K562 (cell line): Measurements from ENCODE around the gene ZSCAN25. TPM values are rescaled to one million over a fixed set of nuclear protein-coding genes. Genes with fewer than 3 reads are reported as not detected.

Source experiments
- BCL6 ChIP-seq: fragments of 250-450 bp; sonication (Bioruptor Pico); IDR thresholded peaks from 2 replicates; pipeline ENCODE4 v1.4.0; 2020
- CTBP1 ChIP-seq: fragments of 450-650 bp; IDR thresholded peaks from 2 replicates; pipeline ENCODE4 v1.6.1; 2016; ENCODE audit warnings: borderline replicate concordance
- KDM1A ChIP-seq, 2 experiments: fragments of 450-650 bp; IDR thresholded peaks; 2 replicates each; pipeline ENCODE4 v1.6.1; 2016; ENCODE audit warnings: mild to moderate bottlenecking in 2 of 2
- KLF16 ChIP-seq: IDR thresholded peaks from 2 replicates; pipeline ENCODE4 v1.6.1; 2016; ENCODE audit warnings: antibody characterized with exemption
- MAFK ChIP-seq: IDR thresholded peaks from 2 replicates; pipeline ENCODE4 v1.6.1; 2011; ENCODE audit warnings: low read length, improper control_type of control experiment
- MCM2 ChIP-seq: fragments of 450-650 bp; IDR thresholded peaks from 2 replicates; pipeline ENCODE4 v1.6.1; 2017; ENCODE audit warnings: low read depth, mild to moderate bottlenecking
- SIN3A ChIP-seq, 2 experiments: fragments of 150-350 bp in 1 of 2; IDR thresholded peaks; 2 replicates each; pipeline ENCODE4 v1.6.1; 2011 to 2016; ENCODE audit warnings: borderline replicate concordance in 2 of 2, low read depth in 2 of 2, low read length in 2 of 2, mild to moderate bottlenecking in 2 of 2, moderate library complexity in 2 of 2; ENCODE audit not compliant: control insufficient read depth in 1 of 2
- TBL1XR1 ChIP-seq, 2 experiments: IDR thresholded peaks; 2 replicates each; pipeline ENCODE4 v1.6.1; 2012; ENCODE audit warnings: improper control_type of control experiment in 2 of 2, low read length in 2 of 2, mild to moderate bottlenecking in 1 of 2
- ZNF584 ChIP-seq: fragments of 200-800 bp; sonication (Bioruptor generic); IDR thresholded peaks from 2 replicates; pipeline ENCODE4 v1.6.1; 2016; ENCODE audit warnings: low read depth, mild to moderate bottlenecking, missing genetic modification characterization, missing compliant biosample characterization
- polyA plus RNA-seq, 8 experiments: library from polyadenylated mRNA; depleted of rRNA in 4 of 8; stranded (reverse) in 5 of 8; unstranded in 3 of 8; fragments of >200 nt; fragmentation: Nextera tagmentation in 2 of 8; fragmentation: Illumina TruSeq in 1 of 8; extraction: Ambion mirVana in 2 of 8; extraction: Trizol in 1 of 8; gene quantifications; 2 replicates each; pipeline versions ENCODE4 v1.2.1 to v1.2.3, GENCODE V29; 2011 to 2014; ENCODE audit warnings: inconsistent platforms in 1 of 8, missing spikeins in 1 of 8
- total RNA-seq, 7 experiments: library from RNA; depleted of rRNA in 6 of 7; stranded (reverse); fragments of >200 nt in 6 of 7; fragmentation: Illumina TruSeq in 2 of 7; extraction: Trizol in 2 of 7; gene quantifications; 2 replicates each; pipeline versions ENCODE4 v1.2.1 to v1.2.3, GENCODE V29; 2011 to 2021; ENCODE audit warnings: low replicate concordance in 1 of 7
- TF ChIP-seq, protein P1 (sequence below), 2 experiments: fragments of 250-450 bp in 1 of 2; fragments of 450-650 bp in 1 of 2; sonication (Bioruptor Pico) in 1 of 2; IDR thresholded peaks; 2 replicates each; pipeline versions ENCODE4 v1.6.1 to v1.8.0; 2016 to 2021; ENCODE audit warnings: mild to moderate bottlenecking in 2 of 2, moderate library complexity in 2 of 2, missing compliant biosample characterization in 1 of 2, missing genetic modification characterization in 1 of 2
- TF ChIP-seq, protein P2 (sequence below): fragments of 150-350 bp; conservative IDR thresholded peaks from 2 replicates; pipeline ENCODE4 v1.6.1; 2014; ENCODE audit warnings: low read length
- TF ChIP-seq, protein P3 (sequence below): fragments of 200-600 bp; sonication (generic); IDR thresholded peaks from one replicate; pipeline ENCODE4 v1.6.1; 2012; ENCODE audit warnings: mild to moderate bottlenecking, low read depth, low read length, inconsistent platforms

ZSCAN25 gene
- total and polyA plus RNA-seq, 9 of the 15 experiments (the other 6 are each of a cell fraction or from before 2014, with no cell fraction given), result 0.94 to 18.4 (median 12.8) TPM

DNA sequence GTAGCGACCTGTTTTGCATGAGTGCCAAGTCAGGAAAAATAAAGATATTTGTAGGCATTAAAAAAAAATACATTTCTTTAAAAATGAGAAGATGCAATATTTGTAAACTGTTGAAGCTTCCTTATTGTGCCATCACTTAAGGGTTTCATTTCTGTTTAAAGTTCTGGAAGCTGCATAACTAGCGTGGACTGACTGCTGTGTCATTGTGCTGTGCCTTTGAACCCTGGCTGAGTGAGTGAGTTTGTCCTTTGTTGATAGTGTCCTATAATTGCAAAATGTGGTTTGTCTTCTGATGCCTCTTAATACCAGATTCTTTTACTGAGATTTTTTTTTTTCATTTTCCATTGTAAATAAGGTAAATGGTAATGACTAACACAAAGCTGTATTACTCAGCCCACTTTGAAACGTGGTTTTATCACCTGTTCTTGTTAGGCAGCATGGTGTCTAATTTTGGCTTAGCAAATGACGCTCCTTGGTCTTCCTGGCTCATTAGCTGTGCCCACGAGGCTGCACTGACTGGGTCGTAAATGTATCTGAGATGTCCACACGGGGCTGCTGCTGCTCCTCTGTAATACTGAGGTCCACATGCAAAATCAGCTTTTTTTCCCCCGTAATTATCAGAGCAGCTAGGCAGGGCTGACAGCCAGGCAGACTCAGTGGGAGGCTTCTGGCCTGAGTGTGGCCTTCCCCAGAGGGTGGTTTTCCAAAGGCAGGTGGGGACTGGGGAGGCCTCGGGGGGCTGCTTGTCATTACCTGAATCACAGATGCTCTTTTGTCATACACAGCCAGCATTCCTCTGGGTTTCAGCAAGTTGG lies 14.8 kb downstream of the ZSCAN25 start (continued):
- TF ChIP-seq, protein P1, sequence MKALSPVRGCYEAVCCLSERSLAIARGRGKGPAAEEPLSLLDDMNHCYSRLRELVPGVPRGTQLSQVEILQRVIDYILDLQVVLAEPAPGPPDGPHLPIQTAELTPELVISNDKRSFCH (CRISPR knock-in tag; IDR thresholded peaks at IDR 0.05), result no peak
- TF ChIP-seq, protein P1 (tag; IDR thresholded peaks at IDR 0.05), result no peak
- TF ChIP-seq, protein P2, sequence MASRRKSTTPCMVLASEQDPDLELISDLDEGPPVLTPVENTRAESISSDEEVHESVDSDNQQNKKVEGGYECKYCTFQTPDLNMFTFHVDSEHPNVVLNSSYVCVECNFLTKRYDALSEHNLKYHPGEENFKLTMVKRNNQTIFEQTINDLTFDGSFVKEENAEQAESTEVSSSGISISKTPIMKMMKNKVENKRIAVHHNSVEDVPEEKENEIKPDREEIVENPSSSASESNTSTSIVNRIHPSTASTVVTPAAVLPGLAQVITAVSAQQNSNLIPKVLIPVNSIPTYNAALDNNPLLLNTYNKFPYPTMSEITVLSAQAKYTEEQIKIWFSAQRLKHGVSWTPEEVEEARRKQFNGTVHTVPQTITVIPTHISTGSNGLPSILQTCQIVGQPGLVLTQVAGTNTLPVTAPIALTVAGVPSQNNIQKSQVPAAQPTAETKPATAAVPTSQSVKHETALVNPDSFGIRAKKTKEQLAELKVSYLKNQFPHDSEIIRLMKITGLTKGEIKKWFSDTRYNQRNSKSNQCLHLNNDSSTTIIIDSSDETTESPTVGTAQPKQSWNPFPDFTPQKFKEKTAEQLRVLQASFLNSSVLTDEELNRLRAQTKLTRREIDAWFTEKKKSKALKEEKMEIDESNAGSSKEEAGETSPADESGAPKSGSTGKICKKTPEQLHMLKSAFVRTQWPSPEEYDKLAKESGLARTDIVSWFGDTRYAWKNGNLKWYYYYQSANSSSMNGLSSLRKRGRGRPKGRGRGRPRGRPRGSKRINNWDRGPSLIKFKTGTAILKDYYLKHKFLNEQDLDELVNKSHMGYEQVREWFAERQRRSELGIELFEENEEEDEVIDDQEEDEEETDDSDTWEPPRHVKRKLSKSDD, result no peak
- no peak for TF ChIP-seq BCL6 (CRISPR knock-in tag)
- no peak for TF ChIP-seq ZNF584
- peak; percentile 80 for TF ChIP-seq MAFK
- no peak for TF ChIP-seq MCM2
- TF ChIP-seq KLF16, result 0 out of 2 replicates have a peak, but pooled peaks have one; percentile 41
- TF ChIP-seq TBL1XR1 (IDR thresholded peaks at IDR 0.05; ENCODE audit: low read length in 2 of 2), result no peak
- TF ChIP-seq CTBP1, result peak; percentile 29; the same call in 1 of the 2 replicates
- TF ChIP-seq, protein P3, sequence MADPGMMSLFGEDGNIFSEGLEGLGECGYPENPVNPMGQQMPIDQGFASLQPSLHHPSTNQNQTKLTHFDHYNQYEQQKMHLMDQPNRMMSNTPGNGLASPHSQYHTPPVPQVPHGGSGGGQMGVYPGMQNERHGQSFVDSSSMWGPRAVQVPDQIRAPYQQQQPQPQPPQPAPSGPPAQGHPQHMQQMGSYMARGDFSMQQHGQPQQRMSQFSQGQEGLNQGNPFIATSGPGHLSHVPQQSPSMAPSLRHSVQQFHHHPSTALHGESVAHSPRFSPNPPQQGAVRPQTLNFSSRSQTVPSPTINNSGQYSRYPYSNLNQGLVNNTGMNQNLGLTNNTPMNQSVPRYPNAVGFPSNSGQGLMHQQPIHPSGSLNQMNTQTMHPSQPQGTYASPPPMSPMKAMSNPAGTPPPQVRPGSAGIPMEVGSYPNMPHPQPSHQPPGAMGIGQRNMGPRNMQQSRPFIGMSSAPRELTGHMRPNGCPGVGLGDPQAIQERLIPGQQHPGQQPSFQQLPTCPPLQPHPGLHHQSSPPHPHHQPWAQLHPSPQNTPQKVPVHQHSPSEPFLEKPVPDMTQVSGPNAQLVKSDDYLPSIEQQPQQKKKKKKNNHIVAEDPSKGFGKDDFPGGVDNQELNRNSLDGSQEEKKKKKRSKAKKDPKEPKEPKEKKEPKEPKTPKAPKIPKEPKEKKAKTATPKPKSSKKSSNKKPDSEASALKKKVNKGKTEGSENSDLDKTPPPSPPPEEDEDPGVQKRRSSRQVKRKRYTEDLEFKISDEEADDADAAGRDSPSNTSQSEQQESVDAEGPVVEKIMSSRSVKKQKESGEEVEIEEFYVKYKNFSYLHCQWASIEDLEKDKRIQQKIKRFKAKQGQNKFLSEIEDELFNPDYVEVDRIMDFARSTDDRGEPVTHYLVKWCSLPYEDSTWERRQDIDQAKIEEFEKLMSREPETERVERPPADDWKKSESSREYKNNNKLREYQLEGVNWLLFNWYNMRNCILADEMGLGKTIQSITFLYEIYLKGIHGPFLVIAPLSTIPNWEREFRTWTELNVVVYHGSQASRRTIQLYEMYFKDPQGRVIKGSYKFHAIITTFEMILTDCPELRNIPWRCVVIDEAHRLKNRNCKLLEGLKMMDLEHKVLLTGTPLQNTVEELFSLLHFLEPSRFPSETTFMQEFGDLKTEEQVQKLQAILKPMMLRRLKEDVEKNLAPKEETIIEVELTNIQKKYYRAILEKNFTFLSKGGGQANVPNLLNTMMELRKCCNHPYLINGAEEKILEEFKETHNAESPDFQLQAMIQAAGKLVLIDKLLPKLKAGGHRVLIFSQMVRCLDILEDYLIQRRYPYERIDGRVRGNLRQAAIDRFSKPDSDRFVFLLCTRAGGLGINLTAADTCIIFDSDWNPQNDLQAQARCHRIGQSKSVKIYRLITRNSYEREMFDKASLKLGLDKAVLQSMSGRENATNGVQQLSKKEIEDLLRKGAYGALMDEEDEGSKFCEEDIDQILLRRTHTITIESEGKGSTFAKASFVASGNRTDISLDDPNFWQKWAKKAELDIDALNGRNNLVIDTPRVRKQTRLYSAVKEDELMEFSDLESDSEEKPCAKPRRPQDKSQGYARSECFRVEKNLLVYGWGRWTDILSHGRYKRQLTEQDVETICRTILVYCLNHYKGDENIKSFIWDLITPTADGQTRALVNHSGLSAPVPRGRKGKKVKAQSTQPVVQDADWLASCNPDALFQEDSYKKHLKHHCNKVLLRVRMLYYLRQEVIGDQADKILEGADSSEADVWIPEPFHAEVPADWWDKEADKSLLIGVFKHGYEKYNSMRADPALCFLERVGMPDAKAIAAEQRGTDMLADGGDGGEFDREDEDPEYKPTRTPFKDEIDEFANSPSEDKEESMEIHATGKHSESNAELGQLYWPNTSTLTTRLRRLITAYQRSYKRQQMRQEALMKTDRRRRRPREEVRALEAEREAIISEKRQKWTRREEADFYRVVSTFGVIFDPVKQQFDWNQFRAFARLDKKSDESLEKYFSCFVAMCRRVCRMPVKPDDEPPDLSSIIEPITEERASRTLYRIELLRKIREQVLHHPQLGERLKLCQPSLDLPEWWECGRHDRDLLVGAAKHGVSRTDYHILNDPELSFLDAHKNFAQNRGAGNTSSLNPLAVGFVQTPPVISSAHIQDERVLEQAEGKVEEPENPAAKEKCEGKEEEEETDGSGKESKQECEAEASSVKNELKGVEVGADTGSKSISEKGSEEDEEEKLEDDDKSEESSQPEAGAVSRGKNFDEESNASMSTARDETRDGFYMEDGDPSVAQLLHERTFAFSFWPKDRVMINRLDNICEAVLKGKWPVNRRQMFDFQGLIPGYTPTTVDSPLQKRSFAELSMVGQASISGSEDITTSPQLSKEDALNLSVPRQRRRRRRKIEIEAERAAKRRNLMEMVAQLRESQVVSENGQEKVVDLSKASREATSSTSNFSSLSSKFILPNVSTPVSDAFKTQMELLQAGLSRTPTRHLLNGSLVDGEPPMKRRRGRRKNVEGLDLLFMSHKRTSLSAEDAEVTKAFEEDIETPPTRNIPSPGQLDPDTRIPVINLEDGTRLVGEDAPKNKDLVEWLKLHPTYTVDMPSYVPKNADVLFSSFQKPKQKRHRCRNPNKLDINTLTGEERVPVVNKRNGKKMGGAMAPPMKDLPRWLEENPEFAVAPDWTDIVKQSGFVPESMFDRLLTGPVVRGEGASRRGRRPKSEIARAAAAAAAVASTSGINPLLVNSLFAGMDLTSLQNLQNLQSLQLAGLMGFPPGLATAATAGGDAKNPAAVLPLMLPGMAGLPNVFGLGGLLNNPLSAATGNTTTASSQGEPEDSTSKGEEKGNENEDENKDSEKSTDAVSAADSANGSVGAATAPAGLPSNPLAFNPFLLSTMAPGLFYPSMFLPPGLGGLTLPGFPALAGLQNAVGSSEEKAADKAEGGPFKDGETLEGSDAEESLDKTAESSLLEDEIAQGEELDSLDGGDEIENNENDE, result peak; percentile 83
- no peak for TF ChIP-seq SIN3A (IDR thresholded peaks at IDR 0.05; ENCODE audit: borderline replicate concordance in 2 of 2, control insufficient read depth in 1 of 2, low read depth in 2 of 2, low read length in 2 of 2)
- TF ChIP-seq KDM1A (IDR thresholded peaks at IDR 0.05), result peak; percentile 67 to 75
